GM12878 (cell line): ENCODE results near the gene UTP20. TPM values are rescaled to one million over a fixed set of nuclear protein-coding genes. Genes with fewer than 3 reads are reported as not detected.

ENCODE experiments used
- ATF7 ChIP-seq: fragments of 450-650 bp; IDR thresholded peaks from 2 replicates; pipeline ENCODE4 v1.6.1; 2016; ENCODE audit warnings: low read depth, mild to moderate bottlenecking
- CREB1 ChIP-seq: IDR thresholded peaks from 2 replicates; pipeline ENCODE4 v1.6.1; 2012; ENCODE audit warnings: low read depth, mild to moderate bottlenecking, inconsistent platforms
- CREM ChIP-seq: IDR thresholded peaks from 2 replicates; pipeline ENCODE4 v1.6.1; 2014; ENCODE audit warnings: antibody characterized with exemption, low read depth
- DPF2 ChIP-seq: fragments of 450-650 bp; IDR thresholded peaks from 2 replicates; pipeline ENCODE4 v1.6.1; 2017; ENCODE audit warnings: mild to moderate bottlenecking
- EGR1 ChIP-seq, 2 experiments: IDR thresholded peaks; 1 replicate in 1 of 2; 2 replicates in 1 of 2; pipeline ENCODE4 v1.6.1; 2011 to 2012; ENCODE audit warnings: low read depth in 2 of 2, low read length in 2 of 2, borderline replicate concordance in 1 of 2, mild to moderate bottlenecking in 1 of 2, moderate library complexity in 1 of 2
- IKZF1 ChIP-seq: fragments of 450-650 bp; conservative IDR thresholded peaks from 2 replicates; pipeline ENCODE4 v1.6.1; 2017; ENCODE audit warnings: antibody characterized with exemption, mild to moderate bottlenecking
- IRF3 ChIP-seq: fragments of 450-650 bp; IDR thresholded peaks from 2 replicates; pipeline ENCODE4 v1.6.1; 2014; ENCODE audit warnings: mild to moderate bottlenecking
- MLLT1 ChIP-seq: fragments of 450-650 bp; IDR thresholded peaks from 2 replicates; pipeline ENCODE4 v1.6.1; 2016; ENCODE audit warnings: mild to moderate bottlenecking
- NKRF ChIP-seq: fragments of 450-650 bp; conservative IDR thresholded peaks from 2 replicates; pipeline ENCODE4 v1.6.1; 2017; ENCODE audit warnings: mild to moderate bottlenecking, moderate library complexity
- NR2F1 ChIP-seq: fragments of 450-650 bp; conservative IDR thresholded peaks from 2 replicates; pipeline ENCODE4 v1.6.1; 2017; ENCODE audit warnings: mild to moderate bottlenecking
- PAX5 ChIP-seq: IDR thresholded peaks from 2 replicates; pipeline ENCODE4 v1.6.1; 2011; ENCODE audit warnings: low read depth, low read length, borderline replicate concordance
- SIX5 ChIP-seq: IDR thresholded peaks from 2 replicates; pipeline ENCODE4 v1.6.1; 2011; ENCODE audit warnings: mild to moderate bottlenecking, low read depth, low read length, moderate library complexity; ENCODE audit not compliant: severe bottlenecking
- TCF3 ChIP-seq: IDR thresholded peaks from 2 replicates; pipeline ENCODE4 v1.6.1; 2012; ENCODE audit warnings: low read depth, mild to moderate bottlenecking, low read length, borderline replicate concordance; ENCODE audit not compliant: insufficient read depth
- WRNIP1 ChIP-seq: IDR thresholded peaks from 2 replicates; pipeline ENCODE4 v1.6.1; 2011; ENCODE audit warnings: low read depth, low read length, improper control_type of control experiment, borderline replicate concordance
- YY1 ChIP-seq: IDR thresholded peaks from 2 replicates; pipeline ENCODE4 v1.6.1; 2011; ENCODE audit warnings: low read depth, mild to moderate bottlenecking, low read length
- polyA plus RNA-seq, 11 experiments: library from polyadenylated mRNA; depleted of rRNA in 4 of 11; unstranded in 6 of 11; stranded (reverse) in 5 of 11; fragments of >200 nt; fragmentation: Nextera tagmentation in 4 of 11; fragmentation: Illumina TruSeq in 1 of 11; extraction: Ambion mirVana in 4 of 11; extraction: Trizol in 1 of 11; gene quantifications; 1 replicate in 1 of 11; 2 replicates in 10 of 11; pipeline versions ENCODE4 v1.2.1 to v1.2.3, GENCODE V29; 2011 to 2016; ENCODE audit warnings: inconsistent platforms in 2 of 11, missing spikeins in 2 of 11, low read depth in 1 of 11
- total RNA-seq, 4 experiments: library from RNA; depleted of rRNA in 3 of 4; stranded (reverse); fragments of >200 nt in 3 of 4; fragmentation: Illumina TruSeq in 1 of 4; extraction: Trizol in 1 of 4; gene quantifications; 2 replicates each; pipeline versions ENCODE4 v1.2.1 to v1.2.3, GENCODE V29; 2013 to 2021
- TF ChIP-seq, protein P1 (sequence below): IDR thresholded peaks from 2 replicates; pipeline ENCODE4 v1.6.1; 2012; ENCODE audit warnings: mild to moderate bottlenecking, low read depth, low read length
- TF ChIP-seq, protein P2 (sequence below): IDR thresholded peaks from 2 replicates; pipeline ENCODE4 v1.6.1; 2012; ENCODE audit warnings: low read depth, low read length, improper control_type of control experiment

The UTP20 gene
- total and polyA plus RNA-seq, 10 of the 15 experiments (the other 5 are each of a cell fraction or from before 2014, with no cell fraction given): 3.6 to 25.6 (median 16.7) TPM

DNA sequence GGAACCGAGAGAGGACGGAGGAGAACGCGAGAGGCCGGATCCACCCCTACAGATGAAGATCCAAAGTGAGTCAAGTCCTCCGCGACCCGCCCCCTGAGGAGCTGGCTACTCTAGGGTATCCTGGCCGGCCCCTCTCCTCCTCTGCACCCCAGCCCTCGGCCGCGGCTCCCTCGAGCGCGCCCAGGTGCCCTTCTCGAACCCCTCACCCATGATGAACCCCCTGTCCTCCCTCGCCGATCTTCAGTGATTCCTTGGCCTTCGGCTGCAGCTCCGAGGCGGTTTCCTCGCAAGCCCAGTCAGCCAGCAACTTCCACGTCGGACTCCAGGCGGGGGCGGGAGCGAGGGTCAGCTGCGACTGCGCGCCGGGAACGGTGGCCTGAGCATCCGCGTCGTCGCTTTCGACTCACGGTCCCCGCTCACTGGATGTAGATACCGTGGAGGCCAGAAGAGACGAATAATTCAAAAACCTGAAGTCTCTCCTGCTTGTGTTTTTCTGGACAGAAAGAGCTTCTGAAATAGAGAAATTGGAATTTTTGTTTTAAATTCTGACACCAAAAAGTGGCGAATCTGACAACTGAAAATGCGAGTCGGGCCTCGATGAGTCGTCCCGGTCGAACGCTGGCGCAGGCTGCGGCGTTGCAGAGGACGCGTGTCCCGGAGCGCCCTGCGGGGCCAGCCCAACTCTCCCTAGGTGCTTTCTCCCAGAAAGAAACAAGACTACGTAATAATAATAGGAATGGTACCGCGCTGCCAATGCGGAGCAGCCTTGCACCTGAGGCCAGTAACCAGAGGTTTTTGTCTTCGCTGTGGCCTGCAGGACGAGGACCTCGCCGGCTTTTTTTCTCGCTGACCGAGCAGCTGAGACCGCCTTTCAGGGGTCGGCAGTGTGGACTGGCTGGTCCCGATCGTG, 127.8 kb downstream of the UTP20 start, which contains the start of gene ARL1 (continued):
- TF ChIP-seq NKRF (peak; percentile 68; the same call in 1 of the 2 replicates), IKZF1 (peak; percentile 96), SIX5 (peak; percentile 26), EGR1 (IDR thresholded peaks at IDR 0.05; ENCODE audit: borderline replicate concordance in 1 of 2, low read depth in 2 of 2, low read length in 2 of 2) (peak; percentile 81 to 99), ATF7 (peak; percentile 74), MLLT1 (no peak), YY1 (peak; percentile 41; the same call in 1 of the 2 replicates), IRF3 (no peak), CREM (peak; percentile 93), DPF2 (0 out of 2 replicates have a peak, but pooled peaks have one; percentile 42), PAX5 (no peak), TCF3 (0 out of 2 replicates have a peak, but pooled peaks have one; percentile 8), CREB1 (peak; percentile 92), NR2F1 (peak; percentile 56; the same call in 1 of the 2 replicates), WRNIP1 (peak; percentile 54; the same call in 1 of the 2 replicates)
- TF ChIP-seq, protein P1, sequence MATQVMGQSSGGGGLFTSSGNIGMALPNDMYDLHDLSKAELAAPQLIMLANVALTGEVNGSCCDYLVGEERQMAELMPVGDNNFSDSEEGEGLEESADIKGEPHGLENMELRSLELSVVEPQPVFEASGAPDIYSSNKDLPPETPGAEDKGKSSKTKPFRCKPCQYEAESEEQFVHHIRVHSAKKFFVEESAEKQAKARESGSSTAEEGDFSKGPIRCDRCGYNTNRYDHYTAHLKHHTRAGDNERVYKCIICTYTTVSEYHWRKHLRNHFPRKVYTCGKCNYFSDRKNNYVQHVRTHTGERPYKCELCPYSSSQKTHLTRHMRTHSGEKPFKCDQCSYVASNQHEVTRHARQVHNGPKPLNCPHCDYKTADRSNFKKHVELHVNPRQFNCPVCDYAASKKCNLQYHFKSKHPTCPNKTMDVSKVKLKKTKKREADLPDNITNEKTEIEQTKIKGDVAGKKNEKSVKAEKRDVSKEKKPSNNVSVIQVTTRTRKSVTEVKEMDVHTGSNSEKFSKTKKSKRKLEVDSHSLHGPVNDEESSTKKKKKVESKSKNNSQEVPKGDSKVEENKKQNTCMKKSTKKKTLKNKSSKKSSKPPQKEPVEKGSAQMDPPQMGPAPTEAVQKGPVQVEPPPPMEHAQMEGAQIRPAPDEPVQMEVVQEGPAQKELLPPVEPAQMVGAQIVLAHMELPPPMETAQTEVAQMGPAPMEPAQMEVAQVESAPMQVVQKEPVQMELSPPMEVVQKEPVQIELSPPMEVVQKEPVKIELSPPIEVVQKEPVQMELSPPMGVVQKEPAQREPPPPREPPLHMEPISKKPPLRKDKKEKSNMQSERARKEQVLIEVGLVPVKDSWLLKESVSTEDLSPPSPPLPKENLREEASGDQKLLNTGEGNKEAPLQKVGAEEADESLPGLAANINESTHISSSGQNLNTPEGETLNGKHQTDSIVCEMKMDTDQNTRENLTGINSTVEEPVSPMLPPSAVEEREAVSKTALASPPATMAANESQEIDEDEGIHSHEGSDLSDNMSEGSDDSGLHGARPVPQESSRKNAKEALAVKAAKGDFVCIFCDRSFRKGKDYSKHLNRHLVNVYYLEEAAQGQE: 0 out of 2 replicates have a peak, but pooled peaks have one; percentile 14
- TF ChIP-seq, protein P2, sequence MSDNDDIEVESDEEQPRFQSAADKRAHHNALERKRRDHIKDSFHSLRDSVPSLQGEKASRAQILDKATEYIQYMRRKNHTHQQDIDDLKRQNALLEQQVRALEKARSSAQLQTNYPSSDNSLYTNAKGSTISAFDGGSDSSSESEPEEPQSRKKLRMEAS: peak; percentile 81
